ENCODE data around the gene POLE3. TPM values are rescaled to one million over a fixed set of nuclear protein-coding genes. Genes with fewer than 3 reads are reported as not detected.

The POLE3 gene
- total and polyA plus RNA-seq, 7 donors, result 24.9 to 49.2 (median 38.7) TPM

- no peaks in the 10 kb centered on the region for H3K9me3 ChIP-seq
- no peaks in the 10 kb centered on the region for H3K4me1 ChIP-seq
- WGBS, 2 donors, result 77 to 80% methylated on average over 3 of the region's 3 CpGs
- TF ChIP-seq EP300 (IDR thresholded peaks at IDR 0.05) (no peak), POLR2A (IDR thresholded peaks at IDR 0.05) (no peak), POLR2AphosphoS5 (IDR thresholded peaks at IDR 0.05) (no peak)
- TF ChIP-seq, protein P1, sequence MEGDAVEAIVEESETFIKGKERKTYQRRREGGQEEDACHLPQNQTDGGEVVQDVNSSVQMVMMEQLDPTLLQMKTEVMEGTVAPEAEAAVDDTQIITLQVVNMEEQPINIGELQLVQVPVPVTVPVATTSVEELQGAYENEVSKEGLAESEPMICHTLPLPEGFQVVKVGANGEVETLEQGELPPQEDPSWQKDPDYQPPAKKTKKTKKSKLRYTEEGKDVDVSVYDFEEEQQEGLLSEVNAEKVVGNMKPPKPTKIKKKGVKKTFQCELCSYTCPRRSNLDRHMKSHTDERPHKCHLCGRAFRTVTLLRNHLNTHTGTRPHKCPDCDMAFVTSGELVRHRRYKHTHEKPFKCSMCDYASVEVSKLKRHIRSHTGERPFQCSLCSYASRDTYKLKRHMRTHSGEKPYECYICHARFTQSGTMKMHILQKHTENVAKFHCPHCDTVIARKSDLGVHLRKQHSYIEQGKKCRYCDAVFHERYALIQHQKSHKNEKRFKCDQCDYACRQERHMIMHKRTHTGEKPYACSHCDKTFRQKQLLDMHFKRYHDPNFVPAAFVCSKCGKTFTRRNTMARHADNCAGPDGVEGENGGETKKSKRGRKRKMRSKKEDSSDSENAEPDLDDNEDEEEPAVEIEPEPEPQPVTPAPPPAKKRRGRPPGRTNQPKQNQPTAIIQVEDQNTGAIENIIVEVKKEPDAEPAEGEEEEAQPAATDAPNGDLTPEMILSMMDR (IDR thresholded peaks at IDR 0.05), result no peak
- H3K27ac ChIP-seq, result no peak overlapping the region
- no peaks in the 10 kb centered on the region for H3K36me3 ChIP-seq
- H3K27me3 ChIP-seq, result no peaks in the 10 kb centered on the region
- no peak overlapping the region for H3K4me3 ChIP-seq
- no peak for DNase-seq
- intact Hi-C loops (cut with DNase I), result no loop called here
Observed at GRCh38 chr9:113421726-113422125, 11.3 kb upstream of the POLE3 start.

- Histone ChIP-seq H3K36me3 (no peaks in the 10 kb centered on the region), H3K27ac (no peak overlapping the region), H3K4me1 (no peaks in the 10 kb centered on the region), H3K27me3 (no peaks in the 10 kb centered on the region), H3K9me3 (no peaks in the 10 kb centered on the region), H3K4me3 (no peak overlapping the region)
- no peak for DNase-seq
- intact Hi-C loops (cut with DNase I), result loop anchor here (10.0 kb wide), 1 partner anchor 363 kb away; the partner anchor contains the start of gene ZFP37
- 82 to 83% methylated on average over 4 of the region's 4 CpGs for WGBS, 2 donors
- TF ChIP-seq, protein P1 (IDR thresholded peaks at IDR 0.05), result no peak
- TF ChIP-seq POLR2AphosphoS5 (IDR thresholded peaks at IDR 0.05) (no peak), POLR2A (IDR thresholded peaks at IDR 0.05) (no peak), EP300 (IDR thresholded peaks at IDR 0.05) (no peak)
Observed at GRCh38 chr9:113417370-113417769, 6.9 kb upstream of the POLE3 start.

DNA sequence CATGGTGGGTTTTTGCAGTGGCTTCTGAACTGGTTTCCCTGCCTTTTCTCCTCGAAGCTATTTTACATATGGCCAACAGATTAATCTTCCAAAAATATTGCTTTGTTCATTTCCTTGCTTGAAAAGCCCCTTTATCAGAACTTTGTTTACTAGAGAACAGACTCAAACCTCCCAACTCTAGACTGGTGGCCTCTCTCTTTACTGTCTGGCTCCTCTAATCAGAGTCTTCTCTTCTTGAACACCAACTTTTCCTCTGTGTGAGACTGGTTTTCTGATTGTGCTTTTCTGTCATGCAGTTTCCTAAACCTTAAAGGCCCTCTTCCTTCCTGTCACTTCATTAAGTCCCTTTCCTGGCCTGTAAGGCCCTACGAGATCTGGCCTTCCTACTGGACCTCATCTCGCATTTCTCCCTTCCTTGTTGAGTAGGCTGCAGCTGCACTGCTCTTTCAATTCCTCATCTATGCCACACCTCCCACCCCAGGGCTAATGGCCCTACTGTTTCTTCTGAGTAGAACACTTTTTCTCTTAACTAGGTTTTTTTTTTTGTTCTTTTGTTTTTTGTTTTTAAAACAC is 5.8 kb upstream of the POLE3 start:
- 61 to 74% methylated on average over 3 of the region's 3 CpGs for WGBS, 2 donors
- intact Hi-C loops (cut with DNase I), result loop anchor here (10.0 kb wide), 1 partner anchor 361 kb away; the partner anchor contains the start of gene ZFP37
- H3K27ac ChIP-seq, result no peak overlapping the region
- TF ChIP-seq POLR2A (IDR thresholded peaks at IDR 0.05), result no peak
- TF ChIP-seq EP300 (IDR thresholded peaks at IDR 0.05), result no peak
- TF ChIP-seq, protein P1 (IDR thresholded peaks at IDR 0.05), result no peak
- TF ChIP-seq POLR2AphosphoS5 (IDR thresholded peaks at IDR 0.05), result no peak
- no peak overlapping the region for H3K4me3 ChIP-seq
- no peak for DNase-seq
- no peaks in the 10 kb centered on the region for H3K36me3 ChIP-seq
- H3K4me1 ChIP-seq, result peaks cover 0 to 5% (median 0%) of the 10 kb centered on the region in 4 donors
- H3K9me3 ChIP-seq, result no peaks in the 10 kb centered on the region
- no peaks in the 10 kb centered on the region for H3K27me3 ChIP-seq

DNA sequence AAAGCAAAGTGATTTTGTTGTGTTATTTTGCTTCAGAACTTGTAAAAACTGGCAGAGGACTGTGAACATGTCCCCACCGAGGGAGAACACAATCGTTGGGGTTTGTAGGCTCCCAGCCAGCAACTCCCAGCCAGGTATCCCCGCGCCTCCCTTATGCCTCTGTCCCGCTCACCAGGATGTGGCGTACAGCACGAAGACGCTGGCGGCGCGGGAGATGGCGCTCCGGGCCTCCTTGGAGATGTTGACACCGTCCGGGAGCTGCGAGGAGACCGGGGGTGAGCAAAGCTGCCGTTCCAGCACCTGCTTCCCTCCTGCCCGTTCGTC is 630 bp downstream of the POLE3 start:
- Histone ChIP-seq H3K9me3 (no peaks in the 10 kb centered on the region), H3K27ac (peak overlapping the region; percentile 93 to 98 (median 94)), H3K36me3 (peaks cover 0 to 20% (median 8%) of the 10 kb centered on the region in 4 donors), H3K4me1 (peaks cover 0 to 24% (median 20%) of the 10 kb centered on the region in 4 donors), H3K27me3 (no peaks in the 10 kb centered on the region), H3K4me3 (peak overlapping the region; percentile 57 to 84 (median 72))
- WGBS, 2 donors, result 0 to 1% methylated on average over 20 of the region's 20 CpGs
- intact Hi-C loops (cut with DNase I), result loop anchor here (1.0 to 10.0 kb wide), 3 partner anchors 135 to 355 kb away; partner anchors contain the start of genes CDC26, FKBP15, PRPF4 and SLC31A1
- TF ChIP-seq EP300 (IDR thresholded peaks at IDR 0.05) (no peak), POLR2A (IDR thresholded peaks at IDR 0.05) (no peak), POLR2AphosphoS5 (IDR thresholded peaks at IDR 0.05) (no peak)
- TF ChIP-seq, protein P1 (IDR thresholded peaks at IDR 0.05), result no peak
- DNase-seq, result no peak

Data from sigmoid colon (tissue), 7 donors.